WI38 (cell line): ENCODE measurements around the gene UGT1A3.

Source experiments
- H3K4me3 ChIP-seq: 2 replicates; pipeline ENCODE4 v1.5.1; 2011; ENCODE audit warnings: low read depth, mild to moderate bottlenecking, control low read depth, low read length
- CTCF ChIP-seq: IDR thresholded peaks from 2 replicates; pipeline ENCODE4 v1.5.1; 2012; ENCODE audit warnings: low read depth, mild to moderate bottlenecking, control low read depth, low read length

Gene UGT1A3

GRCh38 chr2:233728723-233729301 is at the start of gene UGT1A3:
Gene UGT1A3 (plus strand): TSS chr2:233729042. CDS start chr2:233729127, 85 bp downstream.
- H3K4me3 ChIP-seq: no peak within 1 kb of the TSS
- TF ChIP-seq CTCF: no peak

GRCh38 chr2:233679196-233679595 is 49.6 kb upstream of the UGT1A3 start:
- no peak overlapping the region for H3K4me3 ChIP-seq
- TF ChIP-seq CTCF: no peak

GRCh38 chr2:233680361-233681045 is 48.3 kb upstream of the UGT1A3 start:
- H3K4me3 ChIP-seq: no peak overlapping the region
- TF ChIP-seq CTCF: no peak

- no peak within 1 kb of the TSS for H3K4me3 ChIP-seq
- TF ChIP-seq CTCF: no peak
These were observed 47.2 kb upstream of the UGT1A3 start, which contains the start of gene UGT1A7 for GRCh38 chr2:233681521-233682099. Gene UGT1A7 (plus strand): TSS chr2:233681901. CDS start chr2:233681938, 37 bp downstream.

GRCh38 chr2:233684640-233685039 is 44.2 kb upstream of the UGT1A3 start:
- H3K4me3 ChIP-seq: no peak overlapping the region
- no peak for TF ChIP-seq CTCF

GRCh38 chr2:233686928-233687327 is 41.9 kb upstream of the UGT1A3 start:
- no peak for TF ChIP-seq CTCF
- no peak overlapping the region for H3K4me3 ChIP-seq

GRCh38 chr2:233688341-233688740 is 40.5 kb upstream of the UGT1A3 start:
- no peak for TF ChIP-seq CTCF
- no peak overlapping the region for H3K4me3 ChIP-seq
